Astrocyte of the spinal cord (primary cell): ENCODE measurements around the gene DYSF.

Source experiments
- DNase-seq: peaks from one replicate; pipeline ENCODE4 v3.0.0; 2011; ENCODE audit warnings: low read depth, low spot score
- H3K4me3 ChIP-seq: 2 replicates; pipeline ENCODE4 v1.5.1; 2011; ENCODE audit warnings: low read depth, mild to moderate bottlenecking, low read length, moderate library complexity
- CTCF ChIP-seq: IDR thresholded peaks from 2 replicates; pipeline ENCODE4 v1.5.1; 2012; ENCODE audit warnings: low read depth, mild to moderate bottlenecking, low read length, inconsistent platforms
- in situ Hi-C: cut with HindIII; loops from 2 replicates; pipeline ENCODE4 v1.10.0; 2017; ENCODE audit warnings: low sequenced_read_pairs

The DYSF gene

GRCh38 chr2:71589763-71590162 is 136.4 kb downstream of the DYSF start:
- no peak for DNase-seq
- no peak for TF ChIP-seq CTCF
- no peak overlapping the region for H3K4me3 ChIP-seq
- in situ Hi-C loops, result no loop called here

GRCh38 chr2:71591044-71591443 is 137.7 kb downstream of the DYSF start:
- no peak for DNase-seq
- H3K4me3 ChIP-seq, result no peak overlapping the region
- in situ Hi-C loops, result no loop called here
- TF ChIP-seq CTCF, result no peak

- TF ChIP-seq CTCF, result no peak
- H3K4me3 ChIP-seq, result no peak overlapping the region
- in situ Hi-C loops, result no loop called here
- DNase-seq, result no peak
Measured at GRCh38 chr2:71592181-71592711, 138.9 kb downstream of the DYSF start.

- no peak overlapping the region for H3K4me3 ChIP-seq
- in situ Hi-C loops, result no loop called here
- TF ChIP-seq CTCF, result no peak
- no peak for DNase-seq
Measured at GRCh38 chr2:71595569-71595968, 142.2 kb downstream of the DYSF start.

GRCh38 chr2:71596011-71596410 is 142.7 kb downstream of the DYSF start:
- no peak for DNase-seq
- in situ Hi-C loops, result no loop called here
- no peak overlapping the region for H3K4me3 ChIP-seq
- no peak for TF ChIP-seq CTCF

- in situ Hi-C loops, result no loop called here
- DNase-seq, result no peak
- no peak overlapping the region for H3K4me3 ChIP-seq
- TF ChIP-seq CTCF, result no peak
Measured at GRCh38 chr2:71597756-71598155, 144.4 kb downstream of the DYSF start.

- no peak overlapping the region for H3K4me3 ChIP-seq
- in situ Hi-C loops, result no loop called here
- no peak for DNase-seq
- TF ChIP-seq CTCF, result no peak
Measured at GRCh38 chr2:71598526-71598925, 145.2 kb downstream of the DYSF start.
